HepG2 (cell line): Measurements from ENCODE around the gene PXMP2. TPM values are rescaled to one million over a fixed set of nuclear protein-coding genes. Genes with fewer than 3 reads are reported as not detected.

Experiments used
- ARNT2 ChIP-seq: sonication (generic); formaldehyde crosslinking; IDR thresholded peaks from 2 replicates; pipeline ENCODE4 v1.8.0; 2022; ENCODE audit warnings: mild to moderate bottlenecking, low read depth, missing genetic modification reagents, moderate library complexity
- CBFB ChIP-seq: sonication (generic); formaldehyde crosslinking; IDR thresholded peaks from 2 replicates; pipeline ENCODE4 v1.4.0; 2020; ENCODE audit warnings: missing genetic modification reagents
- IKZF5 ChIP-seq: IDR thresholded peaks from 2 replicates; pipeline ENCODE4 v1.6.1; 2018; ENCODE audit warnings: missing genetic modification reagents, mild to moderate bottlenecking, missing compliant biosample characterization
- MEF2D ChIP-seq: sonication (generic); formaldehyde crosslinking; IDR thresholded peaks from 2 replicates; pipeline ENCODE4 v1.5.1; 2020; ENCODE audit warnings: mild to moderate bottlenecking, missing genetic modification reagents
- PHF21A ChIP-seq: sonication (generic); formaldehyde crosslinking; IDR thresholded peaks from 2 replicates; pipeline ENCODE4 v1.5.0; 2020; ENCODE audit warnings: mild to moderate bottlenecking, missing genetic modification reagents
- POGK ChIP-seq: sonication (generic); formaldehyde crosslinking; conservative IDR thresholded peaks from 2 replicates; pipeline ENCODE4 v1.8.0; 2022; ENCODE audit warnings: mild to moderate bottlenecking, moderate library complexity, missing genetic modification reagents
- SKI ChIP-seq: fragments of 450-650 bp; IDR thresholded peaks from one replicate; pipeline ENCODE4 v1.6.1; 2018; ENCODE audit warnings: mild to moderate bottlenecking; ENCODE audit not compliant: partially characterized antibody
- TBX3 ChIP-seq: fragments of 450-650 bp; IDR thresholded peaks from 2 replicates; pipeline ENCODE4 v1.6.1; 2017; ENCODE audit warnings: antibody characterized with exemption, mild to moderate bottlenecking, inconsistent platforms, borderline replicate concordance
- TGIF2 ChIP-seq: IDR thresholded peaks from 2 replicates; pipeline ENCODE4 v1.6.1; 2016; ENCODE audit warnings: control low read depth, missing compliant biosample characterization
- ZKSCAN1 ChIP-seq: fragments of 150-350 bp; IDR thresholded peaks from 2 replicates; pipeline ENCODE4 v1.6.1; 2014; ENCODE audit warnings: low read length
- ZNF253 ChIP-seq: sonication (generic); formaldehyde crosslinking; IDR thresholded peaks from 2 replicates; pipeline ENCODE4 v1.8.0; 2022; ENCODE audit warnings: mild to moderate bottlenecking, missing genetic modification reagents, borderline replicate concordance
- ZNF543 ChIP-seq: sonication (generic); formaldehyde crosslinking; IDR thresholded peaks from 2 replicates; pipeline ENCODE4 v1.4.0; 2020; ENCODE audit warnings: mild to moderate bottlenecking, missing genetic modification reagents
- ZNF883 ChIP-seq: sonication (generic); formaldehyde crosslinking; IDR thresholded peaks from 2 replicates; pipeline ENCODE4 v1.5.1; 2020; ENCODE audit warnings: mild to moderate bottlenecking, missing genetic modification reagents; ENCODE audit errors: not compliant biosample characterization
- polyA plus RNA-seq, 8 experiments: library from polyadenylated mRNA; depleted of rRNA in 3 of 8; stranded (reverse) in 7 of 8; unstranded in 1 of 8; fragments of >200 nt; fragmentation: Illumina TruSeq in 4 of 8; extraction: Trizol in 4 of 8; gene quantifications; 2 replicates each; pipeline versions ENCODE4 v1.2.1 to v1.2.3, GENCODE V29; 2011 to 2016; ENCODE audit warnings: low read depth in 4 of 8, missing spikeins in 1 of 8, mixed read lengths in 1 of 8; ENCODE audit not compliant: insufficient read depth in 1 of 8
- total RNA-seq, 5 experiments: library from RNA; depleted of rRNA; stranded (reverse); fragments of >200 nt; fragmentation: Illumina TruSeq; extraction: Trizol; gene quantifications; 2 replicates each; pipeline ENCODE4 v1.2.3, GENCODE V29; 2016; ENCODE audit warnings: low read depth in 1 of 5
- TF ChIP-seq, protein P1 (sequence below): sonication (generic); formaldehyde crosslinking; IDR thresholded peaks from 2 replicates; pipeline ENCODE4 v1.9.0; 2022; ENCODE audit warnings: missing genetic modification reagents, mild to moderate bottlenecking, borderline replicate concordance
- TF ChIP-seq, protein P2 (sequence below): sonication (generic); formaldehyde crosslinking; IDR thresholded peaks from 2 replicates; pipeline ENCODE4 v1.8.1; 2023; ENCODE audit warnings: mild to moderate bottlenecking, moderate library complexity, missing genetic modification reagents
- TF ChIP-seq, protein P3 (sequence below): sonication (generic); formaldehyde crosslinking; IDR thresholded peaks from 2 replicates; pipeline ENCODE4 v1.4.0; 2020; ENCODE audit warnings: mild to moderate bottlenecking, missing genetic modification reagents

The PXMP2 gene
- total and polyA plus RNA-seq, 2 of the 13 experiments (the other 11 are each of a cell fraction or from before 2014, with no cell fraction given), result 25.5 to 42.9 TPM

GRCh38 chr12:132711080-132711843 lies 23.9 kb downstream of the PXMP2 start (continued):
- TF ChIP-seq PHF21A (CRISPR knock-in tag) (no peak), CBFB (CRISPR knock-in tag) (no peak), ZKSCAN1 (no peak), ZNF253 (CRISPR knock-in tag) (no peak), ZNF883 (CRISPR knock-in tag) (no peak), ZNF543 (CRISPR knock-in tag) (0 out of 2 replicates have a peak, but pooled peaks have one; percentile 5), ARNT2 (CRISPR knock-in tag) (no peak), IKZF5 (CRISPR knock-in tag) (no peak; the same call in 1 of the 2 replicates), TBX3 (no peak), TGIF2 (CRISPR knock-in tag) (0 out of 2 replicates have a peak, but pooled peaks have one; percentile 50), MEF2D (CRISPR knock-in tag) (no peak), SKI (no peak), POGK (CRISPR knock-in tag) (0 out of 2 replicates have a peak, but pooled peaks have one; percentile 1)
- TF ChIP-seq, protein P1, sequence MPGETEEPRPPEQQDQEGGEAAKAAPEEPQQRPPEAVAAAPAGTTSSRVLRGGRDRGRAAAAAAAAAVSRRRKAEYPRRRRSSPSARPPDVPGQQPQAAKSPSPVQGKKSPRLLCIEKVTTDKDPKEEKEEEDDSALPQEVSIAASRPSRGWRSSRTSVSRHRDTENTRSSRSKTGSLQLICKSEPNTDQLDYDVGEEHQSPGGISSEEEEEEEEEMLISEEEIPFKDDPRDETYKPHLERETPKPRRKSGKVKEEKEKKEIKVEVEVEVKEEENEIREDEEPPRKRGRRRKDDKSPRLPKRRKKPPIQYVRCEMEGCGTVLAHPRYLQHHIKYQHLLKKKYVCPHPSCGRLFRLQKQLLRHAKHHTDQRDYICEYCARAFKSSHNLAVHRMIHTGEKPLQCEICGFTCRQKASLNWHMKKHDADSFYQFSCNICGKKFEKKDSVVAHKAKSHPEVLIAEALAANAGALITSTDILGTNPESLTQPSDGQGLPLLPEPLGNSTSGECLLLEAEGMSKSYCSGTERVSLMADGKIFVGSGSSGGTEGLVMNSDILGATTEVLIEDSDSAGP, result 0 out of 2 replicates have a peak, but pooled peaks have one; percentile 33
- TF ChIP-seq, protein P2, sequence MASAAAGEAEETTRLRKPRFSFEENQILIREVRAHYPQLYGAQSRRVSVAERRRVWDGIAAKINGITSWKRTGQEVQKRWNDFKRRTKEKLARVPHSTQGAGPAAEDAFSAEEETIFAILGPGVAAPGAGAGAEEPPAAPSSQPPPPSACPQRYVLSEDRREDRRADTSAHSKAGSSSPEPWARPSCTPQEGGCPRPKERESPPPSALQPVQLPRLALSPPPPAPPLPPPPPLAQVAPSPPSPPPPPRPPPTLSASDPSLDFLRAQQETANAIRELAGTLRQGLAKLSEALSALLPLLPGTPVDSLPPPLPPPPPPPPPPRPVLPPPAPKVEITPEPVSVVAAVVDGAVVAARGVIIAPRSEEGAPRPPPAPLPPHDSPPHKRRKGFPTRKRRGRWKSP, result no peak
- TF ChIP-seq, protein P3, sequence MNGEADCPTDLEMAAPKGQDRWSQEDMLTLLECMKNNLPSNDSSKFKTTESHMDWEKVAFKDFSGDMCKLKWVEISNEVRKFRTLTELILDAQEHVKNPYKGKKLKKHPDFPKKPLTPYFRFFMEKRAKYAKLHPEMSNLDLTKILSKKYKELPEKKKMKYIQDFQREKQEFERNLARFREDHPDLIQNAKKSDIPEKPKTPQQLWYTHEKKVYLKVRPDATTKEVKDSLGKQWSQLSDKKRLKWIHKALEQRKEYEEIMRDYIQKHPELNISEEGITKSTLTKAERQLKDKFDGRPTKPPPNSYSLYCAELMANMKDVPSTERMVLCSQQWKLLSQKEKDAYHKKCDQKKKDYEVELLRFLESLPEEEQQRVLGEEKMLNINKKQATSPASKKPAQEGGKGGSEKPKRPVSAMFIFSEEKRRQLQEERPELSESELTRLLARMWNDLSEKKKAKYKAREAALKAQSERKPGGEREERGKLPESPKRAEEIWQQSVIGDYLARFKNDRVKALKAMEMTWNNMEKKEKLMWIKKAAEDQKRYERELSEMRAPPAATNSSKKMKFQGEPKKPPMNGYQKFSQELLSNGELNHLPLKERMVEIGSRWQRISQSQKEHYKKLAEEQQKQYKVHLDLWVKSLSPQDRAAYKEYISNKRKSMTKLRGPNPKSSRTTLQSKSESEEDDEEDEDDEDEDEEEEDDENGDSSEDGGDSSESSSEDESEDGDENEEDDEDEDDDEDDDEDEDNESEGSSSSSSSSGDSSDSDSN, result peak; percentile 53; the same call in 1 of the 2 replicates
